Vagina (tissue), 2 donors: Measurements from ENCODE around the gene SLC6A6.

Experiments
- POLR2A ChIP-seq, 2 donors: fragments of 450-650 bp; IDR thresholded peaks; one replicate each; pipeline ENCODE4 v1.6.1; 2017; ENCODE audit warnings: antibody characterized with exemption in 2 of 2, mild to moderate bottlenecking in 2 of 2, moderate library complexity in 2 of 2
- POLR2AphosphoS5 ChIP-seq, 2 donors: sonication (generic); formaldehyde crosslinking; IDR thresholded peaks; one replicate each; pipeline ENCODE4 v1.9.0; 2017; ENCODE audit warnings: antibody characterized with exemption in 2 of 2, mild to moderate bottlenecking in 2 of 2, low read depth in 1 of 2; ENCODE audit not compliant: insufficient read depth in 1 of 2

DNA sequence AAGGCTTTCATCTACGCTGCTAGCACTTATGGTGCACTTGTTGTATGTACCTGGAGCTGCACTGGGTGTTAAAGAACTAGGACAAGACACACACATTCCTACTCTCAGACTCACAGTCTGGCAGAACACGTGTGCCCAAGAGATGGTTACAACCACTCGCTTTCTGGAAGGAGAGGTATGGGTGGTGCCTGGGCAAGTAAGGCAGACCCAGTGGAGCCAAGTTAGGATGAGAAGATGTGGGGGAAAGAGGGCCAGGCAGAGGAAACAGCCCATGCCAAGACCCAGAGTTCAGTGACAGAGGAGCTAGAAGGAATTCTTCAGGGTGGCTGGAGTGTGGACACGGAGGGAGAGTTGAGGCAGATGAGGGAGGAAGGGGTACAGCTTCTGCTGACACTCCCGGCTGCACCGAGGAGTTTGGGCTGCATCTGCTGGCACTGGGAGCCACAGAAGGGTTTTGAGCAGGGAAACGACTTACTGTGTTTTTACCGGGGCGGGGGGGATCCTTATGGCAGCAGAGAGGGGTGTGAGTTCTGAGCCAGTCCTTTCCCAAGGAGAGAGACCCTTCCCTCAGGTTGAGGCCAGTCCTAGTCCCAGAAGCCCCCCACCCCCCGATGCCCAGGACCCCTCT is 78.7 kb downstream of the SLC6A6 start:
- no peak for TF ChIP-seq POLR2A (IDR thresholded peaks at IDR 0.05)
- TF ChIP-seq POLR2AphosphoS5 (IDR thresholded peaks at IDR 0.05; ENCODE audit: insufficient read depth in 1 of 2, low read depth in 1 of 2), result no peak
